KMS-11 (cell line): ENCODE measurements around the gene TMUB2.
"Not testable (repeated sequence)": the region's sequence is repeated elsewhere in the genome, so short reads cannot be mapped to it uniquely, and the experiment has no call there.

Experiments used
- H2AFZ ChIP-seq: fragments of 200-600 bp; sonication (generic); 2 replicates; pipeline ENCODE4 v1.6.1; 2016; ENCODE audit warnings: antibody characterized with exemption, mixed run types, low read depth
- H3K27ac ChIP-seq: fragments of 200-600 bp; sonication (generic); 2 replicates; pipeline ENCODE4 v1.6.1; 2016; ENCODE audit warnings: mild to moderate bottlenecking, mixed run types
- H3K27me3 ChIP-seq: fragments of 200-600 bp; sonication (generic); 2 replicates; pipeline ENCODE4 v1.6.1; 2017; ENCODE audit warnings: mild to moderate bottlenecking, low read depth, mixed run types, moderate library complexity; ENCODE audit not compliant: insufficient read depth
- H3K36me3 ChIP-seq: fragments of 200-600 bp; sonication (generic); 2 replicates; pipeline ENCODE4 v1.6.1; 2017; ENCODE audit warnings: mild to moderate bottlenecking, mixed run types; ENCODE audit not compliant: insufficient read depth
- H3K4me1 ChIP-seq: fragments of 200-600 bp; sonication (generic); 2 replicates; pipeline ENCODE4 v1.6.1; 2016; ENCODE audit warnings: mild to moderate bottlenecking, low read depth, mixed run types; ENCODE audit not compliant: poor library complexity, severe bottlenecking
- H3K4me2 ChIP-seq: fragments of 200-600 bp; sonication (generic); 2 replicates; pipeline ENCODE4 v1.7.0; 2016; ENCODE audit warnings: mild to moderate bottlenecking, mixed run types
- H3K4me3 ChIP-seq: fragments of 200-600 bp; sonication (generic); IDR thresholded peaks from 2 replicates; pipeline ENCODE4 v1.6.1; 2017; ENCODE audit warnings: low read depth, low read length, mixed read lengths; ENCODE audit not compliant: insufficient read depth
- H3K79me2 ChIP-seq: fragments of 200-600 bp; sonication (generic); 2 replicates; pipeline ENCODE4 v1.6.1; 2016; ENCODE audit warnings: low read depth, mixed run types; ENCODE audit not compliant: insufficient read depth
- H3K9ac ChIP-seq: fragments of 200-600 bp; sonication (generic); 2 replicates; pipeline ENCODE4 v1.6.1; 2016; ENCODE audit warnings: mild to moderate bottlenecking, mixed run types
- H4K20me1 ChIP-seq: fragments of 200-600 bp; sonication (generic); 2 replicates; pipeline ENCODE4 v1.6.1; 2016; ENCODE audit warnings: mild to moderate bottlenecking, mixed run types; ENCODE audit not compliant: insufficient read depth
- TF ChIP-seq, protein P1 (sequence below): fragments of 200-600 bp; sonication (generic); conservative IDR thresholded peaks from 2 replicates; pipeline ENCODE4 v1.6.1; 2017; ENCODE audit warnings: low read depth, mild to moderate bottlenecking, antibody characterized with exemption, low read length, moderate library complexity, mixed read lengths

Gene TMUB2

DNA sequence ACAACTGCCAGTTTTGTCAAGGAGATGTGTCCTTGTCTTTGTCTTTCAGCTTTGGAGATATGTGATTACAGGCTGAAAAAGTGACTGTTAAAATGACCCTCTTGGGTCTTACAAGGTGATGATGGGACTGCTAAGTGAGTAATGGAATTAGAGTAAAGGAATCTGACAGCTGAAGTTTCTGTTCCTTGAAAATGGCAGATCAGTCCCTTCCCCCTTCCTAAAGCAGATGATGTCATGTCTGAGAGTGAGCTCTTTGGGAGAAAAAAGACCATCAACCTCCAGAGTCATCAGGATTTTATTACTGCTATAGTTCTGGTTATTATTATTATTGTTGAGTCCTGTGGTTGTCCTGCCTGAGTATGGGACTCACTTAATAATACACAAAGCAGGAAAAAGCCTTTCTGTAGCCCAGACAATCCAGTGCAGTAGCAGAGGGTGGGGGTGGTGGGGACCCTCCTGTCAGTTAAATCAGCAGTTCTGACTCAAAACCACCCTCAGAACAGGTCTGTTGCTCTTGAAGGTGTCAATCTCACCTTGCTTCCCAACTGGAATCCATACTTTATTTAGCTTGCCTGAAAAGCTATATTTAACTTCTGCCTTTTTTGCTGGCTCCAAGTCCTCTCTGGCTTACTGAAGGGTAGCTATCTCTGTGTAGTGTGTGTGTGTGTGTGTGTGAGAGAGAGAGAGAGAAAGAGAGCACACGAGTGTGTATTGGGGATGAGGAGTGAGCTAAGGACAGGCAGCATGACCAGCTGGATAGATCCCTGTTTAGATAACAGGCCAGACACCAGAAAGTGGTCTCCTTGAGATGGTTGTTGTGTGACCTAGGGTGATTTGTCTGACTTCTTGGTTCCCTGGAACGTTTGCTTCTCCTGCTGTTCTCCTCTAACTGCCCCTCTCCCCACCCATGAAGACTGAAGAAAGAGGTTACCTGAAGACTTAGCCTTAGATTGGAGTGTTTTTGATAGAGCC, 40.1 kb upstream of the TMUB2 start:
- H3K4me1 ChIP-seq = peaks cover 28% of the 10 kb centered on the region
- peaks cover 49% of the 10 kb centered on the region for H3K79me2 ChIP-seq
- TF ChIP-seq, protein P1, sequence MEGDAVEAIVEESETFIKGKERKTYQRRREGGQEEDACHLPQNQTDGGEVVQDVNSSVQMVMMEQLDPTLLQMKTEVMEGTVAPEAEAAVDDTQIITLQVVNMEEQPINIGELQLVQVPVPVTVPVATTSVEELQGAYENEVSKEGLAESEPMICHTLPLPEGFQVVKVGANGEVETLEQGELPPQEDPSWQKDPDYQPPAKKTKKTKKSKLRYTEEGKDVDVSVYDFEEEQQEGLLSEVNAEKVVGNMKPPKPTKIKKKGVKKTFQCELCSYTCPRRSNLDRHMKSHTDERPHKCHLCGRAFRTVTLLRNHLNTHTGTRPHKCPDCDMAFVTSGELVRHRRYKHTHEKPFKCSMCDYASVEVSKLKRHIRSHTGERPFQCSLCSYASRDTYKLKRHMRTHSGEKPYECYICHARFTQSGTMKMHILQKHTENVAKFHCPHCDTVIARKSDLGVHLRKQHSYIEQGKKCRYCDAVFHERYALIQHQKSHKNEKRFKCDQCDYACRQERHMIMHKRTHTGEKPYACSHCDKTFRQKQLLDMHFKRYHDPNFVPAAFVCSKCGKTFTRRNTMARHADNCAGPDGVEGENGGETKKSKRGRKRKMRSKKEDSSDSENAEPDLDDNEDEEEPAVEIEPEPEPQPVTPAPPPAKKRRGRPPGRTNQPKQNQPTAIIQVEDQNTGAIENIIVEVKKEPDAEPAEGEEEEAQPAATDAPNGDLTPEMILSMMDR = no peak
- no peak overlapping the region for H3K9ac ChIP-seq
- H4K20me1 ChIP-seq = 0 out of 2 replicates have a peak, but pooled peaks cover 5% of the 10 kb centered on the region
- H3K4me2 ChIP-seq = no peak overlapping the region
- H3K27ac ChIP-seq = no peak overlapping the region
- H3K4me3 ChIP-seq = no peak overlapping the region
- no peaks in the 10 kb centered on the region; the same call in 1 of the 2 replicates for H3K36me3 ChIP-seq
- H3K27me3 ChIP-seq = no peaks in the 10 kb centered on the region
- no peak overlapping the region for H2AFZ ChIP-seq

DNA sequence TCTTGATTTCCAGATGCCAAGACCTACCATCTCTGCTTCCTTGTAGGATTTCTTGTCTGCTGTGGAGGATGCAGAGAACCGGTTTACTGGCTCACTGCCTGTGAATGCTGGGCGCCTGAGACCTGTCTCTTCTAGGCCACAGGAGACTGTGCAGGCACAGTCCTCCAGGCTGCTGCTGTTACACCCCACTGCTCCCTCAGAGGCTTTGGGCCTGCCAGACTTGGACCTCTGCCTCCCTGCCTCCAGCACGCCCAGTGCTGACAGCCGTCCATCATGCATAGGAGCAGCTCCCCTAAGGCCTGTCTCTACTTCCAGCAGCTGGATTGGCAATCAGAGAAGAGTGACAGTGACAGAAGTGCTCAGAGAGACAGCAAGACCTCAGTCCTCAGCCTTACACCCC, 39.0 kb upstream of the TMUB2 start:
- H2AFZ ChIP-seq = no peak overlapping the region
- H4K20me1 ChIP-seq = 0 out of 2 replicates have a peak, but pooled peaks cover 5% of the 10 kb centered on the region
- no peak overlapping the region for H3K27ac ChIP-seq
- H3K27me3 ChIP-seq = no peaks in the 10 kb centered on the region
- no peak overlapping the region for H3K9ac ChIP-seq
- H3K4me2 ChIP-seq = no peak overlapping the region
- TF ChIP-seq, protein P1 = no peak
- H3K4me3 ChIP-seq = no peak overlapping the region
- no peaks in the 10 kb centered on the region; the same call in 1 of the 2 replicates for H3K36me3 ChIP-seq
- peaks cover 23% of the 10 kb centered on the region for H3K4me1 ChIP-seq
- H3K79me2 ChIP-seq = peaks cover 38% of the 10 kb centered on the region

DNA sequence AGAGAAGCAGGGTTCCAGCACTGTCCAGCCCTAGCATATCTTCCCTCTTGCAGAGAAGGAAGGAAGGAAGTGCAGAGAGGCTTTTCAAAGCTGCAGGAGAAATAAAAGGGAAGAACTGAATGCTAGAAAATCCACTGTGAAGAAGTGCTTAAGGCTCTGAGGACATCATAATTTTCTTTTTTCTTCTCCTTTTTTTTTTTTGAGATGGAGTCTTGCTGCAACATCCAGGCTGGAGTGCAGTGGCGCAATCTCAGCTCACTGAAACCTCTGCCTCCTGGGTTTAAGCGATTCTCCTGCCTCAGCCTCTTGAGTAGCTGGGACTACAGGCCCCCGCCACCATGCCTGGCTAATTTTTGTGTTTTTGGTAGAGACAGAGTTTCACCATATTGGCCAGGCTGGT, 37.7 kb upstream of the TMUB2 start:
- H3K27ac ChIP-seq, H3K36me3 ChIP-seq, H2AFZ ChIP-seq, H3K9ac ChIP-seq, H3K4me2 ChIP-seq, H3K4me3 ChIP-seq, H3K27me3 ChIP-seq, H4K20me1 ChIP-seq: not testable (repeated sequence)
- peaks cover 27% of the 10 kb centered on the region for H3K79me2 ChIP-seq
- peaks cover 15% of the 10 kb centered on the region for H3K4me1 ChIP-seq

DNA sequence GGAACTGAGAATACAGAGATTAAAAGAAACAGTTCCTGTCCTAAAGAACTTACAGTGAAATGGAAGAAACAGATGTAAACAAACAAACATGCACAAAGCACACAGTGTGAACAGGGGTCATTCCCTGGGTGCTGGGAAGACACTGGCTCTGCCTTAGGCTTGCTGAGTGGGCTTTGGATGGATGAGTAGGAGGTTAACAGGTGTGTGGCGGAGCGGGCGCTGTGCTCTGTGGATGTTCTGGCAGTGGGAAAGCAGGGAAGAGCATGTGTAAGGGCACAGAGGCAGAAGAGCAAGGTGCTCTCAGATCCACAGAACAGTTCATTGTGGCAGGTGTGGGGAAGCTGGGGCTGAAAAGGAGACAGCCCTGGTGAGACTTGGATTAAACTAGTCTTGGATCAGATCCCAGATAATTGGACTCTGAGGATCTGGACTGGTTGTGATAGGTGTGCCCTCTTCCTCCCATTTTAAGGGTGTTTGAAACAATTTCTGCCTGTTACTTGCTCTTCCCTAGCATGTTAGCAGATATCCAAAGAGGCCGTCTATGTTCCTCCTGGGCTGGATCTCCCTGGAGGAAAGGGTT, 36.9 kb upstream of the TMUB2 start:
- Histone ChIP-seq H2AFZ (no peak overlapping the region), H4K20me1 (0 out of 2 replicates have a peak, but pooled peaks cover 5% of the 10 kb centered on the region), H3K79me2 (peaks cover 22% of the 10 kb centered on the region; the same call in 1 of the 2 replicates), H3K27ac (no peak overlapping the region), H3K4me2 (no peak overlapping the region), H3K4me3 (no peak overlapping the region), H3K27me3 (no peaks in the 10 kb centered on the region), H3K9ac (no peak overlapping the region), H3K4me1 (peaks cover 15% of the 10 kb centered on the region), H3K36me3 (no peaks in the 10 kb centered on the region; the same call in 1 of the 2 replicates)
- TF ChIP-seq, protein P1 = no peak
